HepG2 (cell line): ENCODE data around the gene ZNF629. TPM values are rescaled to one million over a fixed set of nuclear protein-coding genes. Genes with fewer than 3 reads are reported as not detected.
A peak's percentile ranks its signal among the peaks of the same experiment; 100 is the strongest.

Source experiments
- BRD4 ChIP-seq: sonication (generic); formaldehyde crosslinking; IDR thresholded peaks from 2 replicates; pipeline ENCODE4 v1.4.0; 2020; ENCODE audit warnings: missing genetic modification reagents
- GABPA ChIP-seq, 2 experiments: IDR thresholded peaks; 2 replicates each; pipeline ENCODE4 v1.6.1; 2011 to 2016; ENCODE audit warnings: low read depth in 2 of 2, low read length in 1 of 2, missing biosample characterization in 1 of 2, missing genetic modification characterization in 1 of 2
- GPN1 ChIP-seq: sonication (generic); formaldehyde crosslinking; IDR thresholded peaks from 2 replicates; pipeline ENCODE4 v1.5.1; 2020; ENCODE audit warnings: missing genetic modification reagents, borderline replicate concordance
- HDAC1 ChIP-seq: sonication (generic); formaldehyde crosslinking; IDR thresholded peaks from 2 replicates; pipeline ENCODE4 v1.5.1; 2020; ENCODE audit warnings: mild to moderate bottlenecking, missing genetic modification reagents
- KLF9 ChIP-seq: IDR thresholded peaks from 2 replicates; pipeline ENCODE4 v1.6.1; 2016; ENCODE audit warnings: low read depth
- NCOA5 ChIP-seq: sonication (generic); formaldehyde crosslinking; IDR thresholded peaks from 2 replicates; pipeline ENCODE4 v1.4.0; 2020; ENCODE audit warnings: missing genetic modification reagents
- SALL1 ChIP-seq: sonication (generic); formaldehyde crosslinking; IDR thresholded peaks from 2 replicates; pipeline ENCODE4 v1.8.0; 2022; ENCODE audit warnings: mild to moderate bottlenecking, missing genetic modification reagents
- SRY ChIP-seq: sonication (generic); formaldehyde crosslinking; IDR thresholded peaks from 2 replicates; pipeline ENCODE4 v1.8.0; 2022; ENCODE audit warnings: mild to moderate bottlenecking, missing genetic modification reagents
- ZFP41 ChIP-seq: sonication (generic); formaldehyde crosslinking; IDR thresholded peaks from 2 replicates; pipeline ENCODE4 v1.4.0; 2020; ENCODE audit warnings: mild to moderate bottlenecking, missing genetic modification reagents, borderline replicate concordance
- ZNF12 ChIP-seq: sonication (generic); formaldehyde crosslinking; IDR thresholded peaks from 2 replicates; pipeline ENCODE4 v1.5.0; 2020; ENCODE audit warnings: missing genetic modification reagents
- ZNF234 ChIP-seq: sonication (generic); formaldehyde crosslinking; conservative IDR thresholded peaks from 2 replicates; pipeline ENCODE4 v1.5.1; 2020; ENCODE audit warnings: mild to moderate bottlenecking, missing genetic modification reagents
- ZNF282 ChIP-seq: fragments of 450-650 bp; IDR thresholded peaks from 2 replicates; pipeline ENCODE4 v1.6.1; 2018; ENCODE audit not compliant: partially characterized antibody
- ZNF619 ChIP-seq: sonication (generic); formaldehyde crosslinking; IDR thresholded peaks from 2 replicates; pipeline ENCODE4 v1.4.0; 2020; ENCODE audit warnings: mild to moderate bottlenecking, missing genetic modification reagents
- ZNF660 ChIP-seq: sonication (generic); formaldehyde crosslinking; IDR thresholded peaks from 2 replicates; pipeline ENCODE4 v1.5.1; 2020; ENCODE audit warnings: mild to moderate bottlenecking, low read depth, missing genetic modification reagents, borderline replicate concordance
- ZNF75D ChIP-seq: sonication (generic); formaldehyde crosslinking; IDR thresholded peaks from 2 replicates; pipeline ENCODE4 v1.8.1; 2023; ENCODE audit warnings: missing genetic modification reagents, mild to moderate bottlenecking, borderline replicate concordance
- polyA plus RNA-seq, 8 experiments: library from polyadenylated mRNA; depleted of rRNA in 3 of 8; stranded (reverse) in 7 of 8; unstranded in 1 of 8; fragments of >200 nt; fragmentation: Illumina TruSeq in 4 of 8; extraction: Trizol in 4 of 8; gene quantifications; 2 replicates each; pipeline versions ENCODE4 v1.2.1 to v1.2.3, GENCODE V29; 2011 to 2016; ENCODE audit warnings: low read depth in 4 of 8, missing spikeins in 1 of 8, mixed read lengths in 1 of 8; ENCODE audit not compliant: insufficient read depth in 1 of 8
- total RNA-seq, 5 experiments: library from RNA; depleted of rRNA; stranded (reverse); fragments of >200 nt; fragmentation: Illumina TruSeq; extraction: Trizol; gene quantifications; 2 replicates each; pipeline ENCODE4 v1.2.3, GENCODE V29; 2016; ENCODE audit warnings: low read depth in 1 of 5
- TF ChIP-seq, protein P1 (sequence below): sonication (generic); formaldehyde crosslinking; IDR thresholded peaks from 2 replicates; pipeline ENCODE4 v1.9.0; 2021; ENCODE audit warnings: mild to moderate bottlenecking, missing genetic modification reagents
- TF ChIP-seq, protein P2 (sequence below): sonication (generic); formaldehyde crosslinking; IDR thresholded peaks from 2 replicates; pipeline ENCODE4 v1.8.0; 2022; ENCODE audit warnings: low read depth, missing genetic modification reagents
- TF ChIP-seq, protein P3 (sequence below): sonication (generic); formaldehyde crosslinking; IDR thresholded peaks from 2 replicates; pipeline ENCODE4 v1.8.0; 2022; ENCODE audit warnings: mild to moderate bottlenecking, missing genetic modification reagents, moderate library complexity
- TF ChIP-seq, protein P4 (sequence below): sonication (generic); formaldehyde crosslinking; IDR thresholded peaks from 2 replicates; pipeline ENCODE4 v1.9.0; 2021; ENCODE audit warnings: missing genetic modification reagents, mild to moderate bottlenecking, borderline replicate concordance

ZNF629 gene
- total and polyA plus RNA-seq, 2 of the 13 experiments (the other 11 are each of a cell fraction or from before 2014, with no cell fraction given) = 6.1 to 16.5 TPM

DNA sequence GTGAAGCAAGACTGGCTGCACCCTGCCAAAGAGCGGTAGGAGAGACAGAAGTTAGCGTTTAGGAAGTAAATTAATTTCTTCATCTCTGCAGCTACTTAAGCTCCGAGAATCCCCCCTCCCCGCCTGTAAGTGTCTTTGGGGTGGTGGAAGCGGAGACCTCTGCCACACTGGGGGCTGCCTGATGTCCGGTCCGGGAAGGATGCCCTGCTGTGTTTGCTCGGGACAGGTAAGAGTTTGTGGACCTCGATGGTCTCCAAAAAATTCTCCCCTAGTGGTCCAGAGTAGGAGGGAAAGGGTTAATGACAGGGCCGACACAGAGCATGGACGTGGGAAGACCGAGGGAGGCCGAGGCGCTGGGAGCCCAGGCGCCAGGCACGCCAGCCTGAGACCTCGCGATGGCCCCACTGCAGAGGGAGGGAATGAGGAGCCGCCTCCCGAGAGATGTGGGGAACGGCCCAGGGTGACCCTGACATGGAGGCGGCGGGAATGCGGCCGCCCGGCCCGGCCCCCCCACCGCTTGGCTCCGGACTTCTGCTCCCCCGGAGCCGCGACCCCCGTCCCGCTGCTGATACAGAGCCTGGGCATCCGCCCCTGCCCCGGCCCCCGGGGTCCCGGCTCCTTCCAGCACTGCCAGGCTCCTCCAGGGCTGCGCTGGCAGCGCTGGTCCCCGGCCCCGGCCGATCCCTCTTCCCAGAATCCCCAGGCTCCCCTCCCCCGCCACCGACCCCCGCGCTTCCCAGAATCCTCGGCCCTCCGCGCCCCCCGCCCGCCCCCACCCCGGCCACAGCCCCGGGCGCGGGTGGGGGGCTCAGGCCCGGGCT is 680 bp downstream of the ZNF629 start (continued):
- TF ChIP-seq, protein P1, sequence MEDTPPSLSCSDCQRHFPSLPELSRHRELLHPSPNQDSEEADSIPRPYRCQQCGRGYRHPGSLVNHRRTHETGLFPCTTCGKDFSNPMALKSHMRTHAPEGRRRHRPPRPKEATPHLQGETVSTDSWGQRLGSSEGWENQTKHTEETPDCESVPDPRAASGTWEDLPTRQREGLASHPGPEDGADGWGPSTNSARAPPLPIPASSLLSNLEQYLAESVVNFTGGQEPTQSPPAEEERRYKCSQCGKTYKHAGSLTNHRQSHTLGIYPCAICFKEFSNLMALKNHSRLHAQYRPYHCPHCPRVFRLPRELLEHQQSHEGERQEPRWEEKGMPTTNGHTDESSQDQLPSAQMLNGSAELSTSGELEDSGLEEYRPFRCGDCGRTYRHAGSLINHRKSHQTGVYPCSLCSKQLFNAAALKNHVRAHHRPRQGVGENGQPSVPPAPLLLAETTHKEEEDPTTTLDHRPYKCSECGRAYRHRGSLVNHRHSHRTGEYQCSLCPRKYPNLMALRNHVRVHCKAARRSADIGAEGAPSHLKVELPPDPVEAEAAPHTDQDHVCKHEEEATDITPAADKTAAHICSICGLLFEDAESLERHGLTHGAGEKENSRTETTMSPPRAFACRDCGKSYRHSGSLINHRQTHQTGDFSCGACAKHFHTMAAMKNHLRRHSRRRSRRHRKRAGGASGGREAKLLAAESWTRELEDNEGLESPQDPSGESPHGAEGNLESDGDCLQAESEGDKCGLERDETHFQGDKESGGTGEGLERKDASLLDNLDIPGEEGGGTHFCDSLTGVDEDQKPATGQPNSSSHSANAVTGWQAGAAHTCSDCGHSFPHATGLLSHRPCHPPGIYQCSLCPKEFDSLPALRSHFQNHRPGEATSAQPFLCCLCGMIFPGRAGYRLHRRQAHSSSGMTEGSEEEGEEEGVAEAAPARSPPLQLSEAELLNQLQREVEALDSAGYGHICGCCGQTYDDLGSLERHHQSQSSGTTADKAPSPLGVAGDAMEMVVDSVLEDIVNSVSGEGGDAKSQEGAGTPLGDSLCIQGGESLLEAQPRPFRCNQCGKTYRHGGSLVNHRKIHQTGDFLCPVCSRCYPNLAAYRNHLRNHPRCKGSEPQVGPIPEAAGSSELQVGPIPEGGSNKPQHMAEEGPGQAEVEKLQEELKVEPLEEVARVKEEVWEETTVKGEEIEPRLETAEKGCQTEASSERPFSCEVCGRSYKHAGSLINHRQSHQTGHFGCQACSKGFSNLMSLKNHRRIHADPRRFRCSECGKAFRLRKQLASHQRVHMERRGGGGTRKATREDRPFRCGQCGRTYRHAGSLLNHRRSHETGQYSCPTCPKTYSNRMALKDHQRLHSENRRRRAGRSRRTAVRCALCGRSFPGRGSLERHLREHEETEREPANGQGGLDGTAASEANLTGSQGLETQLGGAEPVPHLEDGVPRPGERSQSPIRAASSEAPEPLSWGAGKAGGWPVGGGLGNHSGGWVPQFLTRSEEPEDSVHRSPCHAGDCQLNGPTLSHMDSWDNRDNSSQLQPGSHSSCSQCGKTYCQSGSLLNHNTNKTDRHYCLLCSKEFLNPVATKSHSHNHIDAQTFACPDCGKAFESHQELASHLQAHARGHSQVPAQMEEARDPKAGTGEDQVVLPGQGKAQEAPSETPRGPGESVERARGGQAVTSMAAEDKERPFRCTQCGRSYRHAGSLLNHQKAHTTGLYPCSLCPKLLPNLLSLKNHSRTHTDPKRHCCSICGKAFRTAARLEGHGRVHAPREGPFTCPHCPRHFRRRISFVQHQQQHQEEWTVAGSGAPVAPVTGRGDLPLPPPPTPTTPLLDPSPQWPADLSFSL (CRISPR knock-in tag) = no peak
- TF ChIP-seq HDAC1 (CRISPR knock-in tag) (no peak), GPN1 (CRISPR knock-in tag) (no peak), ZNF234 (CRISPR knock-in tag) (peak; percentile 46; the same call in 1 of the 2 replicates), ZFP41 (CRISPR knock-in tag) (no peak), ZNF75D (CRISPR knock-in tag) (no peak), NCOA5 (no peak), ZNF619 (CRISPR knock-in tag) (no peak), KLF9 (no peak), SRY (CRISPR knock-in tag) (no peak), GABPA (IDR thresholded peaks at IDR 0.05; ENCODE audit: low read depth, low read length) (no peak), GABPA (CRISPR knock-in tag; IDR thresholded peaks at IDR 0.05; ENCODE audit: low read depth) (no peak), SALL1 (CRISPR knock-in tag) (0 out of 2 replicates have a peak, but pooled peaks have one; percentile 35), ZNF12 (CRISPR knock-in tag) (no peak), ZNF282 (no peak), ZNF660 (CRISPR knock-in tag) (no peak), BRD4 (0 out of 2 replicates have a peak, but pooled peaks have one; percentile 55)
- TF ChIP-seq, protein P2, sequence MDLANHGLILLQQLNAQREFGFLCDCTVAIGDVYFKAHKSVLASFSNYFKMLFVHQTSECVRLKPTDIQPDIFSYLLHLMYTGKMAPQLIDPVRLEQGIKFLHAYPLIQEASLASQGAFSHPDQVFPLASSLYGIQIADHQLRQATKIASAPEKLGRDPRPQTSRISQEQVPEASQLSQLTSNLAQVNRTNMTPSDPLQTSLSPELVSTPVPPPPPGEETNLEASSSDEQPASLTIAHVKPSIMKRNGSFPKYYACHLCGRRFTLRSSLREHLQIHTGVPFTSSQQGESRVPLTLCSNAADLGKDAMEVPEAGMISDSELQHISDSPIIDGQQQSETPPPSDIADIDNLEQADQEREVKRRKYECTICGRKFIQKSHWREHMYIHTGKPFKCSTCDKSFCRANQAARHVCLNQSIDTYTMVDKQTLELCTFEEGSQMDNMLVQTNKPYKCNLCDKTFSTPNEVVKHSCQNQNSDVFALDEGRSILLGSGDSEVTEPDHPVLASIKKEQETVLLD (CRISPR knock-in tag) = peak; percentile 45; the same call in 1 of the 2 replicates
- TF ChIP-seq, protein P3, sequence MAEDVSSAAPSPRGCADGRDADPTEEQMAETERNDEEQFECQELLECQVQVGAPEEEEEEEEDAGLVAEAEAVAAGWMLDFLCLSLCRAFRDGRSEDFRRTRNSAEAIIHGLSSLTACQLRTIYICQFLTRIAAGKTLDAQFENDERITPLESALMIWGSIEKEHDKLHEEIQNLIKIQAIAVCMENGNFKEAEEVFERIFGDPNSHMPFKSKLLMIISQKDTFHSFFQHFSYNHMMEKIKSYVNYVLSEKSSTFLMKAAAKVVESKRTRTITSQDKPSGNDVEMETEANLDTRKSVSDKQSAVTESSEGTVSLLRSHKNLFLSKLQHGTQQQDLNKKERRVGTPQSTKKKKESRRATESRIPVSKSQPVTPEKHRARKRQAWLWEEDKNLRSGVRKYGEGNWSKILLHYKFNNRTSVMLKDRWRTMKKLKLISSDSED (CRISPR knock-in tag) = no peak
- TF ChIP-seq, protein P4, sequence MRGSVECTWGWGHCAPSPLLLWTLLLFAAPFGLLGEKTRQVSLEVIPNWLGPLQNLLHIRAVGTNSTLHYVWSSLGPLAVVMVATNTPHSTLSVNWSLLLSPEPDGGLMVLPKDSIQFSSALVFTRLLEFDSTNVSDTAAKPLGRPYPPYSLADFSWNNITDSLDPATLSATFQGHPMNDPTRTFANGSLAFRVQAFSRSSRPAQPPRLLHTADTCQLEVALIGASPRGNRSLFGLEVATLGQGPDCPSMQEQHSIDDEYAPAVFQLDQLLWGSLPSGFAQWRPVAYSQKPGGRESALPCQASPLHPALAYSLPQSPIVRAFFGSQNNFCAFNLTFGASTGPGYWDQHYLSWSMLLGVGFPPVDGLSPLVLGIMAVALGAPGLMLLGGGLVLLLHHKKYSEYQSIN (CRISPR knock-in tag) = no peak
